ENCODE results near the gene DIDO1.

- TF ChIP-seq CTCF (IDR thresholded peaks at IDR 0.05) (no peak), POLR2A (IDR thresholded peaks at IDR 0.05; ENCODE audit: low read length) (no peak)
These were observed 38.5 kb downstream of the DIDO1 start for GRCh38 chr20:62887860-62888239.

Data from A549 (cell line).